OCI-LY3 (cell line): ENCODE data around the gene STK32B.

Experiments used
- H2AFZ ChIP-seq: fragments of 200-600, 300-600 bp; shearing (Covaris generic); 2 replicates; pipeline ENCODE4 v1.6.0; 2014; ENCODE audit warnings: antibody characterized with exemption, low read depth, low read length
- H3K27ac ChIP-seq: fragments of 200-600, 300-600 bp; sonication (generic); 2 replicates; pipeline ENCODE4 v1.5.1; 2014; ENCODE audit warnings: mild to moderate bottlenecking, low read length, moderate library complexity, mixed read lengths
- H3K27me3 ChIP-seq: fragments of 200-600, 300-600 bp; sonication (generic); 2 replicates; pipeline ENCODE4 v1.6.1; 2014; ENCODE audit warnings: low read depth, low read length, mixed read lengths
- H3K36me3 ChIP-seq: fragments of 200-600, 300-600 bp; sonication (generic); replicated peaks from 2 replicates; pipeline ENCODE3; 2014; ENCODE audit warnings: low read depth, low read length, mixed read lengths
- H3K4me1 ChIP-seq: fragments of 300-600, 200-600 bp; sonication (generic); 2 replicates; pipeline ENCODE4 v1.6.1; 2014; ENCODE audit warnings: low read length, mixed read lengths
- H3K4me2 ChIP-seq: fragments of 200-600, 300-600 bp; sonication (generic); 2 replicates; pipeline ENCODE4 v1.6.1; 2014; ENCODE audit warnings: low read length, mixed read lengths
- H3K4me3 ChIP-seq: fragments of 300-600, 200-600 bp; sonication (generic); 2 replicates; pipeline ENCODE4 v1.5.1; 2014; ENCODE audit warnings: antibody characterized with exemption, mild to moderate bottlenecking, low read length, moderate library complexity
- H3K79me2 ChIP-seq: fragments of 300-600, 200-600 bp; shearing (Covaris generic); 2 replicates; pipeline ENCODE4 v1.6.1; 2014; ENCODE audit warnings: mild to moderate bottlenecking, low read length, mixed read lengths
- H3K9ac ChIP-seq: fragments of 300-600, 200-600 bp; shearing (Covaris generic); 2 replicates; pipeline ENCODE4 v1.6.0; 2014; ENCODE audit warnings: mild to moderate bottlenecking, low read length, moderate library complexity
- H3K9me3 ChIP-seq: fragments of 200-600, 300-600 bp; shearing (Covaris generic); 2 replicates; pipeline ENCODE4 v1.6.1; 2014; ENCODE audit warnings: low read length, mixed read lengths; ENCODE audit not compliant: insufficient read depth
- H4K20me1 ChIP-seq: fragments of 200-600, 300-600 bp; sonication (generic); 2 replicates; pipeline ENCODE4 v1.6.1; 2016; ENCODE audit warnings: low read length, mixed read lengths; ENCODE audit not compliant: insufficient read depth
- CTCF ChIP-seq: fragments of 200-600, 300-600 bp; sonication (generic); IDR thresholded peaks from 2 replicates; pipeline ENCODE4 v1.5.1; 2014; ENCODE audit warnings: antibody characterized with exemption, low read length, low read depth

Gene STK32B

DNA sequence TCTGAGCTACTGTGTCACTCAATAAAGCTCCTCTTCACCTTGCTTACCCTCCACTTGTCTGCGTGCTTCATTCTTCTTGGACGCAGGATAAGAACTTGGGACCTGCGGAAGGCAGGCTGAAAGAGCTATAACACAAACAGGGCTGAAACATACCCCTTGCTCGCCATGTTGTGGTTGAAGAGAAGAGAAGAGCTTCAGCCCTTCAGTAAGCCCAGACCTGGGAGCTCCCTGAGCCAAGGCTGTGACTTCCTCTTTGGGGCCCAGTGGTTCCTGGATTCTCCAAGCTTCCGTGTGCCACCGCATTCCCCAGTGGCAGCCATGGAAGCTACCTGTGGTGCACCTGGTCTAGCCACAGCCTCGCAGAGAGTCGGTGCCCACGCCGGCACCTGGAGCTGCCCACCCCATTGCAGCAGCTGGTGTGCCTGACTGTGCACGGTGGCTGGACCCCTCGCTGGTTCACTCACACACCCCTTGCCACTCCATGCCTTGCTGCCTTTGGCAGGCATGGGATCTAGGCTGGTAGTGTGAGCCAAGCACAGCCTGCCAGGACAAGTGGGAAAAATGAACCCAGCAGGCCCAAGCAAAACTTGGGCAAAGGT lies 496.5 kb downstream of the STK32B start:
- Histone ChIP-seq H3K4me2 (no peak overlapping the region), H3K9me3 (no peaks in the 10 kb centered on the region), H3K79me2 (no peaks in the 10 kb centered on the region), H3K27me3 (no peaks in the 10 kb centered on the region), H3K4me1 (no peaks in the 10 kb centered on the region), H3K36me3 (peaks cover 16% of the 10 kb centered on the region), H3K27ac (no peak overlapping the region), H3K9ac (no peak overlapping the region), H2AFZ (no peak overlapping the region), H3K4me3 (no peak overlapping the region), H4K20me1 (no peaks in the 10 kb centered on the region)
- TF ChIP-seq CTCF = no peak
